ENCODE data around the gene MTURN.

The MTURN gene

DNA sequence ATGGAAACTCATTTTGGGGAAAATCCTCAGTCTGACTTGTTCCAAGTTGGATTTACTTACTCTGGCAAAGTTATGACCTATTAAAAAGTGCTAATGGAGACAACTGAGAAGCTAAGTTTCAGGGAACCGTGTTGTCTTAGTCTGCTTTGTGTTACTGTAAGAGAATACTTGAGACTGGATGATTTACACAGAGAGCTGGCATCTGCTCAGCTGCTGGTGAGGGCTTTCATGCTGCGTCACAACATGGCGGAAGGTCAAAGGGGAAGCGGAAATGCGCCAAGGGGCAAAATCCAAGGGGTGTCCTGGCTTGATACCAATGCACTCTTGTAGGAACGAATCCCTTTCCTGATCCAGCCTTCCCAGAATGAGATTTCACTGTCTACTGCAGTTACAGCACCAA, 46.4 kb downstream of the MTURN start:
- Histone ChIP-seq H3K36me3 (no peaks in the 10 kb centered on the region), H3K4me3 (ENCODE audit: low read depth in 1 of 2, low read length in 1 of 2) (no peak overlapping the region), H3K27ac (no peak overlapping the region), H3K9me3 (no peaks in the 10 kb centered on the region), H3K4me1 (ENCODE audit: control insufficient read depth in 1 of 2, insufficient read depth in 1 of 2, low read depth in 1 of 2, low read length in 1 of 2) (peaks cover 25 to 26% of the 10 kb centered on the region in 2 experiments), H3K27me3 (no peaks in the 10 kb centered on the region)
- TF ChIP-seq, protein P1, sequence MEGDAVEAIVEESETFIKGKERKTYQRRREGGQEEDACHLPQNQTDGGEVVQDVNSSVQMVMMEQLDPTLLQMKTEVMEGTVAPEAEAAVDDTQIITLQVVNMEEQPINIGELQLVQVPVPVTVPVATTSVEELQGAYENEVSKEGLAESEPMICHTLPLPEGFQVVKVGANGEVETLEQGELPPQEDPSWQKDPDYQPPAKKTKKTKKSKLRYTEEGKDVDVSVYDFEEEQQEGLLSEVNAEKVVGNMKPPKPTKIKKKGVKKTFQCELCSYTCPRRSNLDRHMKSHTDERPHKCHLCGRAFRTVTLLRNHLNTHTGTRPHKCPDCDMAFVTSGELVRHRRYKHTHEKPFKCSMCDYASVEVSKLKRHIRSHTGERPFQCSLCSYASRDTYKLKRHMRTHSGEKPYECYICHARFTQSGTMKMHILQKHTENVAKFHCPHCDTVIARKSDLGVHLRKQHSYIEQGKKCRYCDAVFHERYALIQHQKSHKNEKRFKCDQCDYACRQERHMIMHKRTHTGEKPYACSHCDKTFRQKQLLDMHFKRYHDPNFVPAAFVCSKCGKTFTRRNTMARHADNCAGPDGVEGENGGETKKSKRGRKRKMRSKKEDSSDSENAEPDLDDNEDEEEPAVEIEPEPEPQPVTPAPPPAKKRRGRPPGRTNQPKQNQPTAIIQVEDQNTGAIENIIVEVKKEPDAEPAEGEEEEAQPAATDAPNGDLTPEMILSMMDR (IDR thresholded peaks at IDR 0.05): no peak

DNA sequence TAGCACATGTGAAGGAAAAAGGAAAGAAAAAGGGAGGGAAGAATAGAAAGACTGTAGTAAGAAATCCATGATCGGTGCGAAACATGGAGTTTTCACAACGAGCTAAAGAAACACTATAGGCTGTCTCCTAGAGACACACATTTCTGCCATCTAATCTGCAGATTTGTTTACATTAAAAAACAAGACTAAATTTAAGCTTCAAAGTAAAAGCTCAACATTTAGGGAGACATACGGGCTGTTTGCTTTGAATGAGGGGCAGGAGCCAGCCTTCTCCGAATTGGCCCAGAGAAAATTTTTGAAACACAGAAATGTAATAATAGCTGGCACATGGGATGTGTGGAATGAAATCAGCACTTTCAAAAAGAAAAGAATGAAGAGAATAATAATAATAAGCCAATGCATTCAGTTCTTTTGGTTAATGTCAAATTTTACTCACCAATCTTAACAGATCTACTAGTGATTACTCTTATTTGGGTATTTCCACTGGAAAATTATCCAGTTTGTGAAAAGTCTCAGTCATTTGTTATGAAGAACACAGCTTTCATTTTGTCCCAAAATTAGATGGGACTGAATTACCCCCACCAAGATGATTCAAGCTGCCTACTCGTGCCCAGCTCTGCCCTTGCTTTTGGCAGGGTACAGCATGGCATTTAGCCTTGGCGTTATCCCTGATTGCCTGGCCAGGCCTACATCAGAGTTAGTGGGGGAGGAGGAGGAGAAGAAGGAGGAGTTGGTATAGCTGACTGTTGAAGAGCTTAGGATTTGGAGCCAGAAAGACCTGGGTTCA, 47.1 kb downstream of the MTURN start:
- Histone ChIP-seq H3K36me3 (no peaks in the 10 kb centered on the region), H3K27ac (no peak overlapping the region), H3K9me3 (no peaks in the 10 kb centered on the region), H3K27me3 (no peaks in the 10 kb centered on the region), H3K4me3 (ENCODE audit: low read depth in 1 of 2, low read length in 1 of 2) (no peak overlapping the region), H3K4me1 (ENCODE audit: control insufficient read depth in 1 of 2, insufficient read depth in 1 of 2, low read depth in 1 of 2, low read length in 1 of 2) (peaks cover 19% of the 10 kb centered on the region in 2 experiments)
- TF ChIP-seq, protein P1 (IDR thresholded peaks at IDR 0.05): no peak

DNA sequence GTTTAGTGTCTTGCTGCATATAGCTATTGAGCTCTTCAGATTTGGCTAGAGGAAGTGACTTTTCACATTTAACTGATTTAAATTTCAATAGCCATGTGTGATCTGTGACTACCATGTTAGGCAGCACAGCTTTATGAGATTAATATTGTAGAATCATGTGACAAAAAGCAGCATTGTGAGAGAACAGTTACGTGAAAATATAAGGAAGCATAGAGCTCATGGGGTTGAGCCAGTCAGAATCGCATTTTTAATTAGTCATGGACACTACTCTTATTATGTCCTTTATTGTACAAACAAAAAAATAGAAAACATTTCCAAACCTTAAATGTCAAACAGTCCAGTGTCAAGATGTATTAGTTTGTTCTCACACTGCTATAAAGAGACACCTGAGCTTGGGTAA, 48.0 kb downstream of the MTURN start:
- H3K4me3 ChIP-seq (ENCODE audit: low read depth in 1 of 2, low read length in 1 of 2): no peak overlapping the region
- H3K36me3 ChIP-seq: no peaks in the 10 kb centered on the region
- H3K27me3 ChIP-seq: no peaks in the 10 kb centered on the region
- no peaks in the 10 kb centered on the region for H3K9me3 ChIP-seq
- H3K4me1 ChIP-seq (ENCODE audit: control insufficient read depth in 1 of 2, insufficient read depth in 1 of 2, low read depth in 1 of 2, low read length in 1 of 2): peaks cover 10 to 12% of the 10 kb centered on the region in 2 experiments
- TF ChIP-seq, protein P1 (IDR thresholded peaks at IDR 0.05): no peak
- no peak overlapping the region for H3K27ac ChIP-seq

DNA sequence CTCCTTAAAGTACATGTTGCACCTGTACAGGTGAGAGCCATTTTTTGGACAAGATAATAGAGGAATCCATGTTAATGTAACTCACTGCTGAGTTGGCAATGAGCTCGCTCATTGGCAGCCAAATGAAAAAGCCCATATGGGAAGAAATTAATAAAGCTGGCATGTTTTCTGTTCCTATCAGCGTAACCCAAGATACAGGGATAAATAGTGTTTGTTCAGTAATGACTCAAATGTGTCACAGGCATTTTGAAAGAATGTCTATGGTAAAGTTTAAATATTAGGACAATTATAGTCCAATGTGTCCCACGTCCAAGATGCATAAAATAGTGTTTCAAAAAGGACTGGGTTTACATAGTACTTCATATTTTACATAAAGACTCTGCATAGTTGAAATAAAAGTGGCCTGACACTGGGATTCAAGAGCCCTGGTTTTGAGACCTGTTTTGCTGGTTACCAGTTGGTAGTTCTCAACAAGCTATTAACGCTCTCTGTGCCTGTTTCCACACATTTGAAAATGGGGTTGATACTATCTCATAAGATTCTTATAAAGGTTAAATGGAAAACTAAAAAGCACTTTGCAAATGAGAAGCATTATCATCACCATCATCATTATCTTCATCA, 49.1 kb downstream of the MTURN start:
- Histone ChIP-seq H3K27me3 (no peaks in the 10 kb centered on the region), H3K36me3 (no peaks in the 10 kb centered on the region), H3K4me1 (ENCODE audit: control insufficient read depth in 1 of 2, insufficient read depth in 1 of 2, low read depth in 1 of 2, low read length in 1 of 2) (peaks cover 5 to 8% of the 10 kb centered on the region in 2 experiments), H3K4me3 (ENCODE audit: low read depth in 1 of 2, low read length in 1 of 2) (no peak overlapping the region), H3K9me3 (peaks cover 3% of the 10 kb centered on the region), H3K27ac (no peak overlapping the region)
- TF ChIP-seq, protein P1 (IDR thresholded peaks at IDR 0.05): no peak

DNA sequence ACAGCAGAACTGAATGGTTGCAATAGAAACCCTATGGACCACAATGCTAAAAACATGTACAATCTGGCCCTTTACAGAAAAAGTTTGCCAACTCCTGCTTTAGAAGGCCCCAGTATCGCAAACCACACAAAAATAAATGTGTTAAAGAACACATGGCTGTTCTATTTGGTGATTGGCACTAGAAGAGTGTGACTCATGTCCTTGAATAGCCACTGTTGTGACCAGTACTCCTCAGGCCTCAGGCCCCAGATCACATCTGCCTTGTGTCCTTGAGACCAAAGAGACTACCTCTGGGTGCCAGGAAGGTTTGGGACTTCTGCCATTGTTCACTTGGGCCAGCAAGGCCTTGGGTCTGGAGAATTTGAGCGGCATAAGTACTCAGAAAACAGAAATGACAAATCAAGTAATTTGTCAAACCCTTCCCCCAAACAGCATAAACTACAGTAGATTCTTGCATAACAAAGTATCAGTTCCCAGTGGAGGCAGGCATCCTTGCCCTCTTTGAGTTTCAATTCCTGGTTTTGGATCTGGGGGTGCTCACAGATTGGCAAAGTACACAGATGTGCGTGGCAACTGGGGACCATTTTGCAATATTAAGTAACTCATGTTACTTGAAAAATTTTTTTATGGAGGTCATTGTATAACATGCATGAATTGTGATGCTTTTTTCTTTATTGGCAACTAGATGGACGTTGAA, 50.2 kb downstream of the MTURN start:
- Histone ChIP-seq H3K4me1 (ENCODE audit: control insufficient read depth in 1 of 2, insufficient read depth in 1 of 2, low read depth in 1 of 2, low read length in 1 of 2) (no peaks in the 10 kb centered on the region), H3K27ac (no peak overlapping the region), H3K36me3 (no peaks in the 10 kb centered on the region), H3K9me3 (peaks cover 4% of the 10 kb centered on the region), H3K4me3 (ENCODE audit: low read depth in 1 of 2, low read length in 1 of 2) (no peak overlapping the region), H3K27me3 (no peaks in the 10 kb centered on the region)
- TF ChIP-seq, protein P1 (IDR thresholded peaks at IDR 0.05): no peak

Data from neutrophil (primary cell).